ENCODE results near the gene NAGLU. TPM values are rescaled to one million over a fixed set of nuclear protein-coding genes. Genes with fewer than 3 reads are reported as not detected.

The NAGLU gene
- total and polyA plus RNA-seq, 2 of the 13 experiments (the other 11 are each of a cell fraction or from before 2014, with no cell fraction given) = 28.2 to 40.1 TPM

DNA sequence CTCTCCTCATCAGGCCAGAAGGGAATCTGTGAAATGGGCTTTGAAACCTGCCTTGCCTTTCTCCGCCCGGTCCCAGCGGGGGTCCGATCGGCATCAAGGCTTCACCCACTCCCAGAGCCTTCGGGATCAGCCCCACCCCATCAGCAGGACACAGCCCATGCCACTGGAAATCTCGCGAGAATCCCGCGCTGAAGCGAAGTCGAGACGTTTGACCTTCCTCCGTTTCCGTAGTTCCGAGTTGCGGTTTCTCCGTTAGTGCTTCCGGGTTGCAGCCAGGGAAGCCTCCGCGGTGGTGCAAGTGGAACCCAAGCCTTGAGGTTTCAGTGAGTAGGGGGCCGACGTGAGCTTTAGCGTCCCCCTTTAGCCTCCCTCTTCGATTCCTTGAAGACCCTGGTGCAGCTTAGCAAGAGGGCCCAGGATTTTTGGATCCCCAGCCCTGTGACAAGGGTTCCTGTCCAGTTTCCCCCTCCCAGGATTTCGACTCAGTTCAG is 25.9 kb downstream of the NAGLU start, which contains the start of gene COASY (continued):
- peak; percentile 12; the same call in 1 of the 2 replicates for TF ChIP-seq NR2F2 (IDR thresholded peaks at IDR 0.05; ENCODE audit: borderline replicate concordance, low read depth)
- 0 out of 2 replicates have a peak, but pooled peaks have one; percentile 51 for TF ChIP-seq ZNF136 (CRISPR knock-in tag; IDR thresholded peaks at IDR 0.05; ENCODE audit: low read depth)
- no peak for TF ChIP-seq MLLT10 (CRISPR knock-in tag; IDR thresholded peaks at IDR 0.05)
- no peak for TF ChIP-seq ZNF207 (IDR thresholded peaks at IDR 0.05; ENCODE audit: borderline replicate concordance)
- peak; percentile 66 for TF ChIP-seq UBTF (CRISPR knock-in tag; IDR thresholded peaks at IDR 0.05)
- TF ChIP-seq ZNF333 (CRISPR knock-in tag; IDR thresholded peaks at IDR 0.05; ENCODE audit: borderline replicate concordance) = no peak; the same call in 1 of the 2 replicates
- no peak for TF ChIP-seq GRHL1 (CRISPR knock-in tag; conservative IDR thresholded peaks at IDR 0.05)
- TF ChIP-seq, protein P1, sequence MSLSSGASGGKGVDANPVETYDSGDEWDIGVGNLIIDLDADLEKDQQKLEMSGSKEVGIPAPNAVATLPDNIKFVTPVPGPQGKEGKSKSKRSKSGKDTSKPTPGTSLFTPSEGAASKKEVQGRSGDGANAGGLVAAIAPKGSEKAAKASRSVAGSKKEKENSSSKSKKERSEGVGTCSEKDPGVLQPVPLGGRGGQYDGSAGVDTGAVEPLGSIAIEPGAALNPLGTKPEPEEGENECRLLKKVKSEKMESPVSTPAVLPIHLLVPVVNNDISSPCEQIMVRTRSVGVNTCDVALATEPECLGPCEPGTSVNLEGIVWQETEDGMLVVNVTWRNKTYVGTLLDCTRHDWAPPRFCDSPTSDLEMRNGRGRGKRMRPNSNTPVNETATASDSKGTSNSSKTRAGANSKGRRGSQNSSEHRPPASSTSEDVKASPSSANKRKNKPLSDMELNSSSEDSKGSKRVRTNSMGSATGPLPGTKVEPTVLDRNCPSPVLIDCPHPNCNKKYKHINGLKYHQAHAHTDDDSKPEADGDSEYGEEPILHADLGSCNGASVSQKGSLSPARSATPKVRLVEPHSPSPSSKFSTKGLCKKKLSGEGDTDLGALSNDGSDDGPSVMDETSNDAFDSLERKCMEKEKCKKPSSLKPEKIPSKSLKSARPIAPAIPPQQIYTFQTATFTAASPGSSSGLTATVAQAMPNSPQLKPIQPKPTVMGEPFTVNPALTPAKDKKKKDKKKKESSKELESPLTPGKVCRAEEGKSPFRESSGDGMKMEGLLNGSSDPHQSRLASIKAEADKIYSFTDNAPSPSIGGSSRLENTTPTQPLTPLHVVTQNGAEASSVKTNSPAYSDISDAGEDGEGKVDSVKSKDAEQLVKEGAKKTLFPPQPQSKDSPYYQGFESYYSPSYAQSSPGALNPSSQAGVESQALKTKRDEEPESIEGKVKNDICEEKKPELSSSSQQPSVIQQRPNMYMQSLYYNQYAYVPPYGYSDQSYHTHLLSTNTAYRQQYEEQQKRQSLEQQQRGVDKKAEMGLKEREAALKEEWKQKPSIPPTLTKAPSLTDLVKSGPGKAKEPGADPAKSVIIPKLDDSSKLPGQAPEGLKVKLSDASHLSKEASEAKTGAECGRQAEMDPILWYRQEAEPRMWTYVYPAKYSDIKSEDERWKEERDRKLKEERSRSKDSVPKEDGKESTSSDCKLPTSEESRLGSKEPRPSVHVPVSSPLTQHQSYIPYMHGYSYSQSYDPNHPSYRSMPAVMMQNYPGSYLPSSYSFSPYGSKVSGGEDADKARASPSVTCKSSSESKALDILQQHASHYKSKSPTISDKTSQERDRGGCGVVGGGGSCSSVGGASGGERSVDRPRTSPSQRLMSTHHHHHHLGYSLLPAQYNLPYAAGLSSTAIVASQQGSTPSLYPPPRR (CRISPR knock-in tag; IDR thresholded peaks at IDR 0.05; ENCODE audit: borderline replicate concordance) = peak; percentile 52; the same call in 1 of the 2 replicates
- TF ChIP-seq HMGXB3 (CRISPR knock-in tag; IDR thresholded peaks at IDR 0.05; ENCODE audit: borderline replicate concordance) = peak; percentile 91
- TF ChIP-seq ZKSCAN1 (IDR thresholded peaks at IDR 0.05; ENCODE audit: low read length) = no peak
- TF ChIP-seq RNF2 (conservative IDR thresholded peaks at IDR 0.05; ENCODE audit: low read depth) = no peak
- peak; percentile 61; the same call in 1 of the 2 replicates for TF ChIP-seq MEIS1 (CRISPR knock-in tag; IDR thresholded peaks at IDR 0.05; ENCODE audit: borderline replicate concordance)
- TF ChIP-seq, protein P2, sequence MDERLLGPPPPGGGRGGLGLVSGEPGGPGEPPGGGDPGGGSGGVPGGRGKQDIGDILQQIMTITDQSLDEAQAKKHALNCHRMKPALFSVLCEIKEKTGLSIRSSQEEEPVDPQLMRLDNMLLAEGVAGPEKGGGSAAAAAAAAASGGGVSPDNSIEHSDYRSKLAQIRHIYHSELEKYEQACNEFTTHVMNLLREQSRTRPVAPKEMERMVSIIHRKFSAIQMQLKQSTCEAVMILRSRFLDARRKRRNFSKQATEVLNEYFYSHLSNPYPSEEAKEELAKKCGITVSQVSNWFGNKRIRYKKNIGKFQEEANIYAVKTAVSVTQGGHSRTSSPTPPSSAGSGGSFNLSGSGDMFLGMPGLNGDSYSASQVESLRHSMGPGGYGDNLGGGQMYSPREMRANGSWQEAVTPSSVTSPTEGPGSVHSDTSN (CRISPR knock-in tag; IDR thresholded peaks at IDR 0.05) = no peak
- TF ChIP-seq NBN (conservative IDR thresholded peaks at IDR 0.05) = no peak
- no peak for TF ChIP-seq CENPT (CRISPR knock-in tag; IDR thresholded peaks at IDR 0.05; ENCODE audit: low read depth)

All from HepG2 (cell line).